ENCODE data around the gene TXNRD2. TPM values are rescaled to one million over a fixed set of nuclear protein-coding genes. Genes with fewer than 3 reads are reported as not detected.

TXNRD2 gene
- total RNA-seq, 2 experiments from 2014 or later, result 22.9 to 23.6 TPM

- intact Hi-C loops (cut with micrococcal nuclease), result no loop called here
- Mint-ChIP-seq H3K4me1 (ENCODE audit: low read depth) (peaks cover 6% of the 10 kb centered on the region), H3K9me3 (no peaks in the 10 kb centered on the region), H3K36me3 (ENCODE audit: low read depth) (peaks cover 7% of the 10 kb centered on the region), H3K27ac (no peak overlapping the region), H3K4me3 (no peak overlapping the region), H3K27me3 (ENCODE audit: low read depth) (no peaks in the 10 kb centered on the region)
- no peak for DNase-seq
- CTCF ChIA-PET, result interaction anchor here (0.6 to 2.3 kb wide), 9 partner anchors 9 to 188 kb away, joined by 3 to 9 read pairs (median 4); no protein-coding TSS in a partner anchor
Measured at GRCh38 chr22:19969141-19969928, 27.7 kb upstream of the TXNRD2 start.

GRCh38 chr22:19968450-19968891 lies 26.9 kb upstream of the TXNRD2 start:
- CTCF ChIA-PET, result interaction anchor here (0.6 to 2.3 kb wide), 3 partner anchors 15 to 118 kb away, joined by 3 to 7 read pairs (median 4); no protein-coding TSS in a partner anchor
- H3K27ac Mint-ChIP-seq, result no peak overlapping the region
- no peak for DNase-seq
- peaks cover 10% of the 10 kb centered on the region for H3K36me3 Mint-ChIP-seq (ENCODE audit: low read depth)
- intact Hi-C loops (cut with micrococcal nuclease), result no loop called here
- H3K9me3 Mint-ChIP-seq, result no peaks in the 10 kb centered on the region
- no peaks in the 10 kb centered on the region for H3K27me3 Mint-ChIP-seq (ENCODE audit: low read depth)
- no peak overlapping the region for H3K4me3 Mint-ChIP-seq
- H3K4me1 Mint-ChIP-seq (ENCODE audit: low read depth), result peaks cover 6% of the 10 kb centered on the region

GRCh38 chr22:19967850-19968449 lies 26.3 kb upstream of the TXNRD2 start:
- no peak for DNase-seq
- intact Hi-C loops (cut with micrococcal nuclease), result no loop called here
- H3K27ac Mint-ChIP-seq, result no peak overlapping the region

GRCh38 chr22:19966908-19967750 lies 25.5 kb upstream of the TXNRD2 start:
- no peak overlapping the region for H3K27ac Mint-ChIP-seq
- no peak overlapping the region for H3K4me3 Mint-ChIP-seq
- intact Hi-C loops (cut with micrococcal nuclease), result no loop called here
- peaks cover 10% of the 10 kb centered on the region for H3K36me3 Mint-ChIP-seq (ENCODE audit: low read depth)
- peaks cover 12% of the 10 kb centered on the region for H3K4me1 Mint-ChIP-seq (ENCODE audit: low read depth)
- CTCF ChIA-PET, result no interaction called here
- H3K27me3 Mint-ChIP-seq (ENCODE audit: low read depth), result no peaks in the 10 kb centered on the region
- no peak for DNase-seq
- H3K9me3 Mint-ChIP-seq, result no peaks in the 10 kb centered on the region

More at GRCh38 chr22:19967850-19968449, 26.3 kb upstream of the TXNRD2 start:
- Mint-ChIP-seq H3K4me1 (ENCODE audit: low read depth) (peaks cover 8% of the 10 kb centered on the region), H3K4me3 (no peak overlapping the region), H3K9me3 (no peaks in the 10 kb centered on the region), H3K36me3 (ENCODE audit: low read depth) (peaks cover 10% of the 10 kb centered on the region), H3K27me3 (ENCODE audit: low read depth) (no peaks in the 10 kb centered on the region)
- CTCF ChIA-PET, result interaction anchor here (1.3 kb wide), 1 partner anchor 14 kb away, joined by 4 read pairs; no protein-coding TSS in a partner anchor

GRCh38 chr22:19965771-19966709 lies 24.4 kb upstream of the TXNRD2 start:
- no peak for DNase-seq
- H3K4me3 Mint-ChIP-seq, result no peak overlapping the region
- intact Hi-C loops (cut with micrococcal nuclease), result no loop called here
- CTCF ChIA-PET, result interaction anchor here (0.7 to 1.1 kb wide), 3 partner anchors 47 to 291 kb away, joined by 3 to 5 read pairs (median 4); no protein-coding TSS in a partner anchor
- peaks cover 12% of the 10 kb centered on the region for H3K4me1 Mint-ChIP-seq (ENCODE audit: low read depth)
- no peak overlapping the region for H3K27ac Mint-ChIP-seq
- H3K9me3 Mint-ChIP-seq, result no peaks in the 10 kb centered on the region
- H3K27me3 Mint-ChIP-seq (ENCODE audit: low read depth), result no peaks in the 10 kb centered on the region
- peaks cover 10% of the 10 kb centered on the region for H3K36me3 Mint-ChIP-seq (ENCODE audit: low read depth)

GRCh38 chr22:19964701-19965386 lies 23.2 kb upstream of the TXNRD2 start:
- CTCF ChIA-PET, result no interaction called here
- no peak overlapping the region for H3K4me3 Mint-ChIP-seq
- intact Hi-C loops (cut with micrococcal nuclease), result no loop called here
- no peaks in the 10 kb centered on the region for H3K9me3 Mint-ChIP-seq
- no peaks in the 10 kb centered on the region for H3K27me3 Mint-ChIP-seq (ENCODE audit: low read depth)
- peaks cover 10% of the 10 kb centered on the region for H3K36me3 Mint-ChIP-seq (ENCODE audit: low read depth)
- peaks cover 6% of the 10 kb centered on the region for H3K4me1 Mint-ChIP-seq (ENCODE audit: low read depth)
- DNase-seq, result no peak
- no peak overlapping the region for H3K27ac Mint-ChIP-seq

GRCh38 chr22:19963863-19964642 lies 22.4 kb upstream of the TXNRD2 start:
- Mint-ChIP-seq H3K27me3 (ENCODE audit: low read depth) (no peaks in the 10 kb centered on the region), H3K4me3 (no peak overlapping the region), H3K4me1 (ENCODE audit: low read depth) (peaks cover 6% of the 10 kb centered on the region), H3K27ac (no peak overlapping the region), H3K36me3 (ENCODE audit: low read depth) (peaks cover 10% of the 10 kb centered on the region), H3K9me3 (no peaks in the 10 kb centered on the region)
- intact Hi-C loops (cut with micrococcal nuclease), result no loop called here
- CTCF ChIA-PET, result no interaction called here
- no peak for DNase-seq

- peaks cover 10% of the 10 kb centered on the region for H3K36me3 Mint-ChIP-seq (ENCODE audit: low read depth)
- H3K27me3 Mint-ChIP-seq (ENCODE audit: low read depth), result no peaks in the 10 kb centered on the region
- H3K9me3 Mint-ChIP-seq, result no peaks in the 10 kb centered on the region
- H3K27ac Mint-ChIP-seq, result no peak overlapping the region
- H3K4me1 Mint-ChIP-seq (ENCODE audit: low read depth), result peaks cover 6% of the 10 kb centered on the region
- CTCF ChIA-PET, result no interaction called here
- intact Hi-C loops (cut with micrococcal nuclease), result no loop called here
- peak; percentile 51 for DNase-seq
- no peak overlapping the region for H3K4me3 Mint-ChIP-seq
Measured at GRCh38 chr22:19962909-19963806, 21.5 kb upstream of the TXNRD2 start.

- CTCF ChIA-PET, result no interaction called here
- intact Hi-C loops (cut with micrococcal nuclease), result no loop called here
- H3K9me3 Mint-ChIP-seq, result no peaks in the 10 kb centered on the region
- H3K27me3 Mint-ChIP-seq (ENCODE audit: low read depth), result no peaks in the 10 kb centered on the region
- H3K4me3 Mint-ChIP-seq, result no peak overlapping the region
- peaks cover 6% of the 10 kb centered on the region for H3K4me1 Mint-ChIP-seq (ENCODE audit: low read depth)
- H3K27ac Mint-ChIP-seq, result no peak overlapping the region
- DNase-seq, result peak; percentile 73
- H3K36me3 Mint-ChIP-seq (ENCODE audit: low read depth), result peaks cover 10% of the 10 kb centered on the region
Measured at GRCh38 chr22:19962246-19962908, 20.8 kb upstream of the TXNRD2 start.

- no peaks in the 10 kb centered on the region for H3K27me3 Mint-ChIP-seq (ENCODE audit: low read depth)
- intact Hi-C loops (cut with micrococcal nuclease), result no loop called here
- DNase-seq, result no peak
- H3K4me3 Mint-ChIP-seq, result no peak overlapping the region
- H3K36me3 Mint-ChIP-seq (ENCODE audit: low read depth), result peaks cover 6% of the 10 kb centered on the region
- no peak overlapping the region for H3K27ac Mint-ChIP-seq
- peaks cover 6% of the 10 kb centered on the region for H3K4me1 Mint-ChIP-seq (ENCODE audit: low read depth)
- no peaks in the 10 kb centered on the region for H3K9me3 Mint-ChIP-seq
- CTCF ChIA-PET, result no interaction called here
Measured at GRCh38 chr22:19961868-19962245, 20.2 kb upstream of the TXNRD2 start.
